PC-3 (cell line): ENCODE measurements around the gene COG5. TPM values are rescaled to one million over a fixed set of nuclear protein-coding genes. Genes with fewer than 3 reads are reported as not detected.
A peak's percentile ranks its signal among the peaks of the same experiment; 100 is the strongest.

Source experiments
- ATAC-seq: fragments of 200-7000 bp; cut with Tn5 transposase; 2 replicates; pipeline ENCODE4 v1.9.1; 2020; ENCODE audit warnings: mild to moderate bottlenecking, moderate library complexity
- BruUV-seq: library from RNA; stranded (reverse); fragments of 400-500 nt; replicated peaks from 2 replicates; lab custom pipeline; 2021; lab: Mats Ljungman, UMichigan
- CTCF ChIA-PET: fragments of 300-600 bp; sonication (Branson Sonifier 250); formaldehyde crosslinking; loops from one replicate; lab custom pipeline; 2022; ENCODE audit warnings: antibody characterized with exemption; lab: Charles Lee
- POLR2A ChIA-PET: fragments of 300-600 bp; sonication (Branson Sonifier 250); formaldehyde crosslinking; loops from one replicate; lab custom pipeline; 2022; ENCODE audit warnings: antibody characterized with exemption; ENCODE audit not compliant: unreplicated experiment; lab: Charles Lee
- DNase-seq: peaks from one replicate; pipeline ENCODE4 v3.0.0-alpha.2; 2015
- H2AFZ ChIP-seq: fragments of 300-600 bp; sonication (generic); 2 replicates; pipeline ENCODE4 v1.6.0; 2016; ENCODE audit warnings: antibody characterized with exemption, low read length
- H3F3A ChIP-seq: fragments of 300-600 bp; sonication (generic); one replicate; pipeline ENCODE4 v1.6.0; 2017; ENCODE audit warnings: antibody characterized with exemption, low read length, control low read depth, mild to moderate bottlenecking; ENCODE audit not compliant: unreplicated experiment
- H3K27ac ChIP-seq: fragments of 300-600 bp; sonication (generic); 2 replicates; pipeline ENCODE4 v1.5.1; 2016; ENCODE audit warnings: mild to moderate bottlenecking, low read length
- H3K27me3 ChIP-seq: fragments of 300-600 bp; sonication (generic); 2 replicates; pipeline ENCODE4 v1.6.1; 2016; ENCODE audit warnings: low read length, mixed read lengths
- H3K36me3 ChIP-seq: fragments of 300-600 bp; sonication (generic); 2 replicates; pipeline ENCODE4 v1.6.1; 2016; ENCODE audit warnings: low read depth, mixed run types, low read length, mixed read lengths
- H3K4me1 ChIP-seq: fragments of 300-600 bp; sonication (generic); 2 replicates; pipeline ENCODE4 v1.5.1; 2016; ENCODE audit warnings: low read length; ENCODE audit not compliant: insufficient read depth
- H3K4me2 ChIP-seq: fragments of 300-600 bp; sonication (generic); 2 replicates; pipeline ENCODE4 v1.6.0; 2016; ENCODE audit warnings: low read length
- H3K4me3 ChIP-seq: fragments of 300-600 bp; sonication (generic); 2 replicates; pipeline ENCODE4 v1.5.1; 2016; ENCODE audit warnings: mild to moderate bottlenecking, low read length, mixed read lengths
- H3K79me2 ChIP-seq: fragments of 300-600 bp; sonication (generic); 2 replicates; pipeline ENCODE4 v1.6.1; 2017; ENCODE audit warnings: low read length, mixed read lengths
- H3K9ac ChIP-seq: fragments of 300-600 bp; sonication (generic); 2 replicates; pipeline ENCODE4 v1.6.0; 2016; ENCODE audit warnings: mild to moderate bottlenecking, low read length
- H3K9me2 ChIP-seq: fragments of 300-600 bp; sonication (generic); replicated peaks from 2 replicates; pipeline ENCODE4 v1.6.1; 2016; ENCODE audit warnings: mixed run types, low read length, mixed read lengths
- H3K9me3 ChIP-seq: fragments of 300-600 bp; sonication (generic); 2 replicates; pipeline ENCODE4 v1.6.1; 2016; ENCODE audit warnings: low read length, mixed read lengths
- H4K20me1 ChIP-seq: fragments of 300-600 bp; sonication (generic); 2 replicates; pipeline ENCODE4 v1.6.1; 2016; ENCODE audit warnings: low read length, mixed read lengths
- CTCF ChIP-seq: fragments of 300-600 bp; sonication (generic); conservative IDR thresholded peaks from 2 replicates; pipeline ENCODE4 v1.5.1; 2017; ENCODE audit warnings: antibody characterized with exemption, low read depth, mild to moderate bottlenecking, low read length
- EZH2 ChIP-seq: fragments of 300-600 bp; sonication (generic); IDR thresholded peaks from one replicate; pipeline ENCODE4 v1.6.1; 2017; ENCODE audit warnings: antibody characterized with exemption, mild to moderate bottlenecking, low read length; ENCODE audit not compliant: unreplicated experiment
- EZH2phosphoT487 ChIP-seq: fragments of 300-600 bp; sonication (generic); IDR thresholded peaks from 2 replicates; pipeline ENCODE4 v1.6.1; 2018; ENCODE audit warnings: mild to moderate bottlenecking, antibody characterized with exemption, low read length, borderline replicate concordance
- intact Hi-C: fragments of 100-400 bp; cut with micrococcal nuclease; formaldehyde crosslinking; loops from 2 replicates; pipeline ENCODE4 v1.9.0; 2023
- total RNA-seq: library from RNA; depleted of rRNA; stranded (reverse); fragments of >200 nt; gene quantifications from 2 replicates; pipeline ENCODE4 v1.2.3, GENCODE V29; 2014

The COG5 gene
- total RNA-seq, 1 experiment from 2014 or later = 51.7 TPM

GRCh38 chr7:107330478-107330877 is 233.2 kb downstream of the COG5 start:
- Histone ChIP-seq H3K27ac (no peak overlapping the region), H3K36me3 (no peaks in the 10 kb centered on the region), H3K27me3 (no peaks in the 10 kb centered on the region), H3K9ac (no peak overlapping the region), H3K9me2 (no peaks in the 10 kb centered on the region), H3K4me3 (no peak overlapping the region), H3K79me2 (no peaks in the 10 kb centered on the region), H3F3A (no peaks in the 10 kb centered on the region), H2AFZ (no peak overlapping the region), H3K9me3 (no peaks in the 10 kb centered on the region), H4K20me1 (no peaks in the 10 kb centered on the region), H3K4me1 (peaks cover 13% of the 10 kb centered on the region), H3K4me2 (no peak overlapping the region)
- ChIA-PET POLR2A (no interaction called here), CTCF (no interaction called here)
- TF ChIP-seq CTCF (no peak), EZH2 (no peak), EZH2phosphoT487 (no peak)
- DNase-seq = no peak
- no TSS peak for BruUV-seq
- intact Hi-C loops = no loop called here
- no peak for ATAC-seq

GRCh38 chr7:107327986-107328569 is 235.6 kb downstream of the COG5 start:
- ChIA-PET POLR2A (interaction anchor here (0.6 kb wide), 1 partner anchor 61 kb away, joined by 5 read pairs; no protein-coding TSS in a partner anchor), CTCF (no interaction called here)
- Histone ChIP-seq H3F3A (no peaks in the 10 kb centered on the region), H3K27ac (peak overlapping the region; percentile 6), H3K9me3 (no peaks in the 10 kb centered on the region), H3K36me3 (no peaks in the 10 kb centered on the region), H3K79me2 (no peaks in the 10 kb centered on the region), H3K4me2 (peak overlapping the region; percentile 18), H4K20me1 (no peaks in the 10 kb centered on the region), H3K27me3 (no peaks in the 10 kb centered on the region), H3K4me1 (peaks cover 13% of the 10 kb centered on the region), H2AFZ (no peak overlapping the region), H3K4me3 (no peak overlapping the region), H3K9me2 (no peaks in the 10 kb centered on the region), H3K9ac (no peak overlapping the region)
- intact Hi-C loops = loop anchor here (5.0 kb wide), 1 partner anchor 96 kb away; no protein-coding TSS in a partner anchor
- DNase-seq (peak; percentile 86), ATAC-seq (peak; percentile 94)
- TF ChIP-seq EZH2 = no peak
- TF ChIP-seq CTCF = no peak
- no peak for TF ChIP-seq EZH2phosphoT487
- no TSS peak for BruUV-seq

GRCh38 chr7:107326061-107326460 is 237.7 kb downstream of the COG5 start:
- no peak overlapping the region for H3K4me3 ChIP-seq
- DNase-seq (no peak), ATAC-seq (no peak)
- no peaks in the 10 kb centered on the region for H4K20me1 ChIP-seq
- no peaks in the 10 kb centered on the region for H3K79me2 ChIP-seq
- H3K9me3 ChIP-seq = no peaks in the 10 kb centered on the region
- H3K9ac ChIP-seq = no peak overlapping the region
- POLR2A ChIA-PET = no interaction called here
- no peak overlapping the region for H3K27ac ChIP-seq
- no peaks in the 10 kb centered on the region for H3F3A ChIP-seq
- no peaks in the 10 kb centered on the region for H3K36me3 ChIP-seq
- no peak overlapping the region for H3K4me2 ChIP-seq
- no peaks in the 10 kb centered on the region for H3K27me3 ChIP-seq
- no TSS peak for BruUV-seq
- intact Hi-C loops = loop anchor here (5.0 kb wide), 1 partner anchor 94 kb away; no protein-coding TSS in a partner anchor
- no peak for TF ChIP-seq EZH2phosphoT487
- no peak for TF ChIP-seq EZH2
- no peak for TF ChIP-seq CTCF
- H2AFZ ChIP-seq = no peak overlapping the region
- CTCF ChIA-PET = no interaction called here
- H3K4me1 ChIP-seq = peaks cover 13% of the 10 kb centered on the region
- H3K9me2 ChIP-seq = no peaks in the 10 kb centered on the region
